ENCODE results near the gene SLC1A2.

The SLC1A2 gene

DNA sequence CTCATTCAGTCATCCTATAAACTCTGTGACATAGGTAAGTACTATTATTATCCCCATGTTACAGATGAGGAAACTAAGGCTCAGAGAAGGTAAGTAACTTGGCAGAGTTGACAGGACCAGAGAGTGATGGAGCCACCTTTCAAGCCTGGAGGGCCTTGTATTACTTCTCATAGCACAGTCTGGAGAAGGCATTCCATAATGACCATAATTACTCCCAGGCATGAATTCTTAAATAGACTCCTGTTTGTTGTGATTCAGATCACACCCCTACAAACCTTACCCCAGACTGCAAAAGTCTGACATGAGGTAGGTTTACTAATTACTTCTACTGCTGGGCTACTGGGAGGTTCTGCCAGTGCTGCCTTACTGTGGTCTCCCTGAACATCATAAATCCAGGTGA is 203.4 kb downstream of the SLC1A2 start:
- no peaks in the 10 kb centered on the region for H3K9me3 ChIP-seq (ENCODE audit: severe bottlenecking)
- no peaks in the 10 kb centered on the region for H3K36me3 ChIP-seq
- no peak for DNase-seq
- no peak overlapping the region for H3K4me3 ChIP-seq (ENCODE audit: low read depth, low read length)
- H3K27ac ChIP-seq = no peak overlapping the region
- TF ChIP-seq, protein P1, sequence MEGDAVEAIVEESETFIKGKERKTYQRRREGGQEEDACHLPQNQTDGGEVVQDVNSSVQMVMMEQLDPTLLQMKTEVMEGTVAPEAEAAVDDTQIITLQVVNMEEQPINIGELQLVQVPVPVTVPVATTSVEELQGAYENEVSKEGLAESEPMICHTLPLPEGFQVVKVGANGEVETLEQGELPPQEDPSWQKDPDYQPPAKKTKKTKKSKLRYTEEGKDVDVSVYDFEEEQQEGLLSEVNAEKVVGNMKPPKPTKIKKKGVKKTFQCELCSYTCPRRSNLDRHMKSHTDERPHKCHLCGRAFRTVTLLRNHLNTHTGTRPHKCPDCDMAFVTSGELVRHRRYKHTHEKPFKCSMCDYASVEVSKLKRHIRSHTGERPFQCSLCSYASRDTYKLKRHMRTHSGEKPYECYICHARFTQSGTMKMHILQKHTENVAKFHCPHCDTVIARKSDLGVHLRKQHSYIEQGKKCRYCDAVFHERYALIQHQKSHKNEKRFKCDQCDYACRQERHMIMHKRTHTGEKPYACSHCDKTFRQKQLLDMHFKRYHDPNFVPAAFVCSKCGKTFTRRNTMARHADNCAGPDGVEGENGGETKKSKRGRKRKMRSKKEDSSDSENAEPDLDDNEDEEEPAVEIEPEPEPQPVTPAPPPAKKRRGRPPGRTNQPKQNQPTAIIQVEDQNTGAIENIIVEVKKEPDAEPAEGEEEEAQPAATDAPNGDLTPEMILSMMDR (IDR thresholded peaks at IDR 0.05; ENCODE audit: low read depth, low read length) = no peak
- no peaks in the 10 kb centered on the region for H3K27me3 ChIP-seq (ENCODE audit: insufficient read depth, low read depth, severe bottlenecking)

DNA sequence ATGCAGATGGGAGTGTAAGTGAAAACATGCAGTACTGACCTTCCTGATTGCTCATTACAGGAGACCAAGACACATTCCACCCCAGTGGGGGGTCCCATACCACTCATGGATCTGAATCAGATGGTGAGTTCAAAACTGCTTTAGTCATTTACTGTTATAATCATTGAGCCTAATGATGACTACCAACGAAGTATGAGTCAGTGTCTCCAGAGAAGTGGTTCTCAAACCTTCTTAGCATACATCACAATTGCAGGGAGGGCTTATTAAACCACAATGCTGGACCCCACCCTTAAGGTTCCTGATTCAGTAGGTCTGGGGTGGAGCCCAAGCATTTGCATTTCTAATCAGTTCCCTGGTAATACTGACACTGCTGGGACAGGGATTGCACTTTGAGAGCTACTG is 204.6 kb downstream of the SLC1A2 start:
- TF ChIP-seq, protein P1 (IDR thresholded peaks at IDR 0.05; ENCODE audit: low read depth, low read length) = no peak
- no peaks in the 10 kb centered on the region for H3K36me3 ChIP-seq

DNA sequence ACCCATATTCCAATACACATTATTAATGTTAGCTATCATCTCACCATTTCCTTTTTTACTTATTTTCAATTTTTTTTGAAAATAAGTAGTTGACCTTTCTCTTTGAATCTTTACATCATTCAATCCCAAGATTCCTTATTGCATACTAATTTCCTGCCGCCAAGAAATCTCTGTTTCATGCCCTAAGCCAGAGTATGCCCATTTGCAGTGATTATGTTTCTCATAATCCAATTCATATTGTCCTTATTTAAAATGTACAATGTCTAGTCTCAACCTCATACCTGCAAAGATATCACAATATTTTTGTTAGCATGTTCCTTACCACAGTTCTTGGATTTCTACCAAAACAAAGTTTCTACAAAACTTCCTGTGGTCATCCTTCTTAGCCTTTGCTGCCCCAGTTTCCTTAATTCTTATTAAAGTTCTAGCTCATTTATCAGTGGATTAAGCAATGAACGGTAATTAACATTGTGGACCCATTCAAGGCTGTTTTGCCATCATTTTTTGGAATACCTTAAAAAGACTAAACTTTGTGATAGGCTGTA is 205.1 kb downstream of the SLC1A2 start:
- Histone ChIP-seq H3K4me3 (ENCODE audit: low read depth, low read length) (no peak overlapping the region), H3K27ac (no peak overlapping the region)

More for the DNA sequence above, 204.6 kb downstream of the SLC1A2 start:
- H3K27ac ChIP-seq = no peak overlapping the region
- H3K9me3 ChIP-seq (ENCODE audit: severe bottlenecking) = peaks cover 4% of the 10 kb centered on the region
- no peak overlapping the region for H3K4me3 ChIP-seq (ENCODE audit: low read depth, low read length)
- no peak for DNase-seq
- H3K27me3 ChIP-seq (ENCODE audit: insufficient read depth, low read depth, severe bottlenecking) = no peaks in the 10 kb centered on the region

DNA sequence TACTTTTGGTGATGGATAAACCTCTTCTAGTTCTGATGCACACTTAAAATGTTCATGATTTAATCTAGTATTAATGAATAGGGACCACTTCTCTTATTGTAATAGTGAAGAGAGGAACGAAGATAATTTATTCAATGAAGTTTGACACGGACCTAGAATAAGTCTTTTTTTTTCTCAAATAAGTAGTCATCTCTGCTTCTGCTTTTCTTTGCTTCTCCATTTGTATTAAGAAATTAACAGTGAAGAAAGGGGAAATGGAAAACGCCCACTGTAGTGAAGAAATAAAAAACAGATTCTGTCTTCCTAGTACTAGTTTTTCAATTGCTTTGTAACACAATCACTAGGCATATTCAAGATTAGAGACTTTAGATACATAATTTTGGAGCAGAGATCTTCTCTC is 207.4 kb downstream of the SLC1A2 start:
- TF ChIP-seq, protein P1 (IDR thresholded peaks at IDR 0.05; ENCODE audit: low read depth, low read length) = no peak
- Histone ChIP-seq H3K4me3 (ENCODE audit: low read depth, low read length) (no peak overlapping the region), H3K27ac (no peak overlapping the region), H3K27me3 (ENCODE audit: insufficient read depth, low read depth, severe bottlenecking) (no peaks in the 10 kb centered on the region), H3K9me3 (ENCODE audit: severe bottlenecking) (peaks cover 4% of the 10 kb centered on the region), H3K36me3 (no peaks in the 10 kb centered on the region)
- no peak for DNase-seq

More for the DNA sequence above, 205.1 kb downstream of the SLC1A2 start:
- TF ChIP-seq, protein P1 (IDR thresholded peaks at IDR 0.05; ENCODE audit: low read depth, low read length) = no peak
- Histone ChIP-seq H3K36me3 (no peaks in the 10 kb centered on the region), H3K9me3 (ENCODE audit: severe bottlenecking) (peaks cover 4% of the 10 kb centered on the region), H3K27me3 (ENCODE audit: insufficient read depth, low read depth, severe bottlenecking) (no peaks in the 10 kb centered on the region)
- DNase-seq = no peak

DNA sequence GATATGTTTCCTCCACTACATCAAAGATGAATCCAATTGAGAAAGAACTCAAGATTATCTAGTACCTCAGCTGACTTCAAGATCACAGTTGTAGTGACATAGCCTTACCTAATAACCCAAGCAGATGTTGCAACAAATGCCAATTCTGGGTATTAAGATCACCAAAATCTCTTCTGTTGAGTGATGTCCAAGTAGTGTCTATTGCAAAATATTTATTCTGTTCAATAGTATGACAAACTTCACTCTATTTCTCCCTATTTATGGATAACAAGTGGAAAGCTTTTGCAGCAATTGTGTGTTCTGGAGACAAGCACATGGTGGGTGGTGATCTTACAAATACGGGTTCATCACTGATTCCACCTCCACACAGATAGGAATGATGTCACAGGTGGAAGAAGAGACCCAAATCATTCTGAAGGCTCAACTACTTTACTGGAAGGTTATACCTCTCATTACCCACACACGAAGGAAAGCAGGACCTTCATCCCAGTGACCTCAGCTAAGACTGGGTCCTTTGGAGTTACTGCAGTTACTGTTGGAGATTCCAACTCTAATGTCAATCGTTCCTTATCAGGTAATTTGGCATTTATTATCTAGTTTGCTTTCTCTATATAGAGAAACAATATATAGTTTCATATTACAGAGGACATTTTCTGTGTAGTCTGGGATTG is 208.3 kb downstream of the SLC1A2 start:
- Histone ChIP-seq H3K36me3 (no peaks in the 10 kb centered on the region), H3K9me3 (ENCODE audit: severe bottlenecking) (peaks cover 4% of the 10 kb centered on the region), H3K4me3 (ENCODE audit: low read depth, low read length) (no peak overlapping the region), H3K27me3 (ENCODE audit: insufficient read depth, low read depth, severe bottlenecking) (no peaks in the 10 kb centered on the region), H3K27ac (no peak overlapping the region)
- TF ChIP-seq, protein P1 (IDR thresholded peaks at IDR 0.05; ENCODE audit: low read depth, low read length) = no peak
- DNase-seq = no peak

DNA sequence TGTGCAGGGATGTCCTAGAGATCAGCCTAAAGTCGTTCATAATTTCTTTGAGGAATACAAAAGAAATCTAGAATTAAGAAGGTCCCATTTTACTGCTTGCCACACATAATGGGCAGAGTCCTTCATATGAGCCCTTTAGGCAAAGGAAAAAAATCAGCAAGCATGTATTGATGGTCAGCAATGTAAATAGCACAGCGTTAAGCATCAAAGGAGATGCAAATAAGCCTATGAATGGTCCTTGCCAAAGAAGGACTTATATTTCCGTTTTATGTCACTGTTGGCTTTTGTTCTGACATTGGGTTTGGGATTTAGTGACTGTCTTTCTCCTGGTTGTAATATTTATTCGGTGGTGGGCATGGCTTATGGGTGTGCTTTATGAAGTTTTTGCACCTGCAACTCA is 210.6 kb downstream of the SLC1A2 start:
- Histone ChIP-seq H3K4me3 (ENCODE audit: low read depth, low read length) (no peak overlapping the region), H3K36me3 (no peaks in the 10 kb centered on the region)
- TF ChIP-seq, protein P1 (IDR thresholded peaks at IDR 0.05; ENCODE audit: low read depth, low read length) = no peak

More for the DNA sequence above, 210.6 kb downstream of the SLC1A2 start:
- DNase-seq = no peak
- H3K27me3 ChIP-seq (ENCODE audit: insufficient read depth, low read depth, severe bottlenecking) = no peaks in the 10 kb centered on the region
- no peak overlapping the region for H3K27ac ChIP-seq
- peaks cover 4% of the 10 kb centered on the region for H3K9me3 ChIP-seq (ENCODE audit: severe bottlenecking)

All from WERI-Rb-1 (cell line).